Measurements from ENCODE around the gene PDZK1IP1. TPM values are rescaled to one million over a fixed set of nuclear protein-coding genes. Genes with fewer than 3 reads are reported as not detected.
"Not testable (repeated sequence)": the region's sequence is repeated elsewhere in the genome, so short reads cannot be mapped to it uniquely, and the experiment has no call there.

The PDZK1IP1 gene
- total RNA-seq, 1 donor from 2014 or later, result not detected

GRCh38 chr1:47196622-47197021 is 6.8 kb upstream of the PDZK1IP1 start:
- no peaks in the 10 kb centered on the region for H3K4me1 Mint-ChIP-seq

DNA sequence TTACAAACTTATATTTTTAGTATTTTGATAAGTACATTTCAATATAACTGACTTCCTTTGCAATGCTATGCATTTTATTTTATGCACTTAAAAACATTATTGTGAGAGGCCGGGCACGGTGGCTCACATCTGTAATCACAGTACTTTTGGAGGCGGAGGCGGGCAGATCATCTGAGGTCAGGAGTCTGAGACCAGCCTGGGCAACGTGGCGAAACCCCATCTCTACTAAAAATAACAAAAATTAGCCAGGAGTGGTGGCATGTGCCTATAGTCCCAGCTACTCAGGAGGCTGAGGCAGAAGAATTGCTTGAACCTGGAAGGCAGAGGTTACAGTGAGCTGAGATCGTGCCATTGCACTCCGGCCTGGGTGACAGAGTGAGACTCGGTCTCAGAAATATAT is 6.1 kb upstream of the PDZK1IP1 start:
- H3K27ac Mint-ChIP-seq; H3K9me3 Mint-ChIP-seq; H3K4me3 Mint-ChIP-seq; POLR2A ChIA-PET; DNase-seq; CTCF ChIA-PET; H3K4me1 Mint-ChIP-seq; H3K36me3 Mint-ChIP-seq (ENCODE audit: low read depth); ATAC-seq (ENCODE audit: low read depth): not testable (repeated sequence)
- intact Hi-C loops (cut with micrococcal nuclease), result loop anchor here (10.0 kb wide), 1 partner anchor 139 kb away; the partner anchor contains the start of gene CMPK1
- peaks cover 33% of the 10 kb centered on the region for H3K27me3 Mint-ChIP-seq

More at GRCh38 chr1:47196622-47197021, 6.8 kb upstream of the PDZK1IP1 start:
- no peak for ATAC-seq (ENCODE audit: low read depth)
- intact Hi-C loops (cut with micrococcal nuclease), result loop anchor here (10.0 kb wide), 1 partner anchor 138 kb away; the partner anchor contains the start of gene CMPK1
- Mint-ChIP-seq H3K9me3 (no peaks in the 10 kb centered on the region), H3K36me3 (ENCODE audit: low read depth) (no peaks in the 10 kb centered on the region), H3K27ac (no peak overlapping the region), H3K4me3 (no peak overlapping the region), H3K27me3 (peaks cover 37% of the 10 kb centered on the region)
- CTCF ChIA-PET, result no interaction called here
- TF ChIP-seq, protein P1, sequence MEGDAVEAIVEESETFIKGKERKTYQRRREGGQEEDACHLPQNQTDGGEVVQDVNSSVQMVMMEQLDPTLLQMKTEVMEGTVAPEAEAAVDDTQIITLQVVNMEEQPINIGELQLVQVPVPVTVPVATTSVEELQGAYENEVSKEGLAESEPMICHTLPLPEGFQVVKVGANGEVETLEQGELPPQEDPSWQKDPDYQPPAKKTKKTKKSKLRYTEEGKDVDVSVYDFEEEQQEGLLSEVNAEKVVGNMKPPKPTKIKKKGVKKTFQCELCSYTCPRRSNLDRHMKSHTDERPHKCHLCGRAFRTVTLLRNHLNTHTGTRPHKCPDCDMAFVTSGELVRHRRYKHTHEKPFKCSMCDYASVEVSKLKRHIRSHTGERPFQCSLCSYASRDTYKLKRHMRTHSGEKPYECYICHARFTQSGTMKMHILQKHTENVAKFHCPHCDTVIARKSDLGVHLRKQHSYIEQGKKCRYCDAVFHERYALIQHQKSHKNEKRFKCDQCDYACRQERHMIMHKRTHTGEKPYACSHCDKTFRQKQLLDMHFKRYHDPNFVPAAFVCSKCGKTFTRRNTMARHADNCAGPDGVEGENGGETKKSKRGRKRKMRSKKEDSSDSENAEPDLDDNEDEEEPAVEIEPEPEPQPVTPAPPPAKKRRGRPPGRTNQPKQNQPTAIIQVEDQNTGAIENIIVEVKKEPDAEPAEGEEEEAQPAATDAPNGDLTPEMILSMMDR (IDR thresholded peaks at IDR 0.05), result no peak
- no peak for DNase-seq
- POLR2A ChIA-PET, result no interaction called here

DNA sequence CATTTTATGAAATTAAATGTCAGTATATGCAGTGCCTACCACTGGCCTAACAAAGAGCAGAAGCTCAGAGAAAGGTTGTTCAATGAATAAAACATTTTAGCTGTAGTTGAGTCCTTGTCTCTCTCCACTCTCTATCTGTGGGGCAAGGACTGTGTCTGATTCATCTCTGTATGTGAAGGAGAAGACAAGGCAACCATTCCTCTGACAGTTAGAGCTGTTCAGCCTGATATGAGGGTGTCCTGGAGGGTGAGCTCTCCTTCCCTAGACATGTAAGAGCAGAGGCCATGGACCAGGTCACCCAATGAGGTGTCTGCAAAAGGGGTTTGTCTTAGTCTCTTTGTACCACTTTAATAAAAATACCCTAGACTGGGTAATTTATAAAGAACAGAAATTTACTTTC is 4.5 kb upstream of the PDZK1IP1 start:
- Mint-ChIP-seq H3K9me3 (no peaks in the 10 kb centered on the region), H3K36me3 (ENCODE audit: low read depth) (no peaks in the 10 kb centered on the region), H3K27me3 (peaks cover 30% of the 10 kb centered on the region), H3K4me1 (no peaks in the 10 kb centered on the region), H3K4me3 (no peak overlapping the region), H3K27ac (no peak overlapping the region)
- no peak for DNase-seq
- POLR2A ChIA-PET, result no interaction called here
- TF ChIP-seq, protein P1 (IDR thresholded peaks at IDR 0.05), result no peak
- ATAC-seq (ENCODE audit: low read depth), result no peak
- intact Hi-C loops (cut with micrococcal nuclease), result loop anchor here (5.0 to 10.0 kb wide), 3 partner anchors 140 to 1043 kb away; partner anchors contain the start of genes CMPK1 and FOXD2
- CTCF ChIA-PET, result interaction anchor here (1.2 to 3.8 kb wide), 7 partner anchors 10 to 515 kb away, joined by 3 to 25 read pairs (median 14); partner anchors contain the start of gene CMPK1

DNA sequence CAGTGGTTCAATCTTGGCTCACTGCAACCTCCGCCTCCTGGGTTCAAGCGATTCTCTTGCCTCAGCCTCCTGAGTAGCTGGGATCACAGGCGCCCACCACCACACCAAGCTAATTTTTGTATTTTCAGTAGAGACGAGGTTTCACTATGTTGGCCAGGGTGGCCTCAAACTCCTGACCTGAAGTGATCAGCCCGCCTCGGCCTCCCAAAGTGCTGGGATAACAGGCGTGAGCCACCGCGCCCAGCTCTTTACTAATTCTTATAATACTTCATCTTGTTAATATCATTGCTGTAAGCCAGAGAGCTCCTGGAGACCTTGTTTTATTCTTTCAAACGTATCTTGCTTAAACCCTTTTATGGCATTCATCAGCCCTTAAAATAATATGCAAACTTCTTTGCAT is 3.7 kb upstream of the PDZK1IP1 start:
- H3K4me3 Mint-ChIP-seq; ATAC-seq (ENCODE audit: low read depth); H3K9me3 Mint-ChIP-seq; H3K4me1 Mint-ChIP-seq; H3K27ac Mint-ChIP-seq; DNase-seq; H3K36me3 Mint-ChIP-seq (ENCODE audit: low read depth); POLR2A ChIA-PET: not testable (repeated sequence)
- CTCF ChIA-PET, result interaction anchor here (0.6 to 3.8 kb wide), 11 partner anchors 10 to 562 kb away, joined by 3 to 25 read pairs (median 6); no protein-coding TSS in a partner anchor
- peaks cover 23% of the 10 kb centered on the region for H3K27me3 Mint-ChIP-seq
- intact Hi-C loops (cut with micrococcal nuclease), result loop anchor here (1.0 to 10.0 kb wide), 6 partner anchors 69 to 1044 kb away; partner anchors contain the start of genes CMPK1 and FOXD2

DNA sequence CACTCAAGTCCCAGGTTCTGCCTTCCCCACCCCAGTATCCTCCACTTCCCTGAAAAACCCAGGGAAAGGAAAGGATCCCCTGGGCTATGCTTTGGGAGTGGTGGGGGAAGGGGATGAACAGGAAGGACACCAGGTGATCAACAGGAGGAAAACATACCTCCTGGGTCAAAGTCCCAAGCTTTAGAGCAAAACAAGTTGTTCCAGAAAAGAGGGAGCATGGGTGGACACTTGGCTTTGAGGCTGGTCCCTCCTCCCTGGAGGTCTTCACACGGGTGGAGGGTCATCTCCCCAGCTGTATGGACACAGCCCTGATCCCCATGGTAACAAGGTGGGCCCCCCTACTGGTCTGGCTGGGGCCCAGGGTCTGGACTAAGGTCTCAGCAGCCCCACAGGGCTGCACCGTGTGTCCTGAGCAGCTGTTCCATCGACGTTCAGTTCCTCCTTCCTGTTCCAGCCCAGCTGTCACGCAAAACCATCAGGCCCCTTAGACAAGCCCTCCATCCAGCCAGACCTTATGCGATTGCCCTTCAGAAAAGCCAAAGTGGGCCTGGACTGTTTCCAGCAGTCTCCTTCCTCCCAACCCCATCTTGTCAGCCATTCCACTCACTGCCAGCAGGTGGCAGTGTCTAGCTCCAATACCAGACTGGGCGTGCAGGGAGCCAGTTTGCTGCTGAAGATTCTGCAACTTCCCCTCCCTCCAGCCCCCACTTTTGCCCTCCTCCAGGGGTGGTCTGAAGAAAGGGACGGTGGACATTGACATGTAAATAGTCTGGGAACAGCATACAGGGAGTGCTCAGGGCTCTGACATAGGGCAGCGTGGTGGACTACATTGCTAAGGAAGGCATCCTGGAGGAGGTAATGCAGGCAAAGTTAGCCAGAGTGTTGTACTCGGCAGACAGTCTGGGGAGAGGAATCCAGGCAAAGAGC is 2.9 kb upstream of the PDZK1IP1 start:
- H3K27ac Mint-ChIP-seq, result no peak overlapping the region

More for the DNA sequence above, 2.9 kb upstream of the PDZK1IP1 start:
- TF ChIP-seq, protein P1 (IDR thresholded peaks at IDR 0.05), result peak; percentile 18
- DNase-seq (peak; percentile 61), ATAC-seq (ENCODE audit: low read depth) (peak; percentile 75)
- ChIA-PET CTCF (interaction anchor here (0.6 to 3.8 kb wide), 17 partner anchors 9 to 563 kb away, joined by 3 to 25 read pairs (median 4); partner anchors contain the start of gene FOXD2), POLR2A (no interaction called here)
- H3K4me1 Mint-ChIP-seq, result no peaks in the 10 kb centered on the region
- intact Hi-C loops (cut with micrococcal nuclease), result loop anchor here (1.0 to 10.0 kb wide), 6 partner anchors 70 to 1045 kb away; partner anchors contain the start of genes CMPK1 and FOXD2
- no peak overlapping the region for H3K4me3 Mint-ChIP-seq
- H3K27me3 Mint-ChIP-seq, result peaks cover 16% of the 10 kb centered on the region
- no peaks in the 10 kb centered on the region for H3K36me3 Mint-ChIP-seq (ENCODE audit: low read depth)
- H3K9me3 Mint-ChIP-seq, result no peaks in the 10 kb centered on the region
